Right lobe of liver (tissue), 4 donors: ENCODE results near the gene DACT1.

Experiments used
- POLR2A ChIP-seq: fragments of 450-650 bp; IDR thresholded peaks from one replicate; pipeline ENCODE4 v1.6.1; 2017; ENCODE audit warnings: antibody characterized with exemption, mild to moderate bottlenecking
- TF ChIP-seq, protein P1 (sequence below), 4 donors: fragments of 200-600 bp in 3 of 4; fragments of 450-650 bp in 1 of 4; IDR thresholded peaks; one replicate each; pipeline versions ENCODE4 v1.5.1 to v1.8.0; 2016 to 2022; ENCODE audit warnings: antibody characterized with exemption in 4 of 4, mild to moderate bottlenecking in 2 of 4
- donor health status: DM: no; HTN: no; CAD: no.
- donor health status: DM: no; HTN: no; CAD: no.
- donor health status: DM: no; HTN: yes; CAD: no.

DNA sequence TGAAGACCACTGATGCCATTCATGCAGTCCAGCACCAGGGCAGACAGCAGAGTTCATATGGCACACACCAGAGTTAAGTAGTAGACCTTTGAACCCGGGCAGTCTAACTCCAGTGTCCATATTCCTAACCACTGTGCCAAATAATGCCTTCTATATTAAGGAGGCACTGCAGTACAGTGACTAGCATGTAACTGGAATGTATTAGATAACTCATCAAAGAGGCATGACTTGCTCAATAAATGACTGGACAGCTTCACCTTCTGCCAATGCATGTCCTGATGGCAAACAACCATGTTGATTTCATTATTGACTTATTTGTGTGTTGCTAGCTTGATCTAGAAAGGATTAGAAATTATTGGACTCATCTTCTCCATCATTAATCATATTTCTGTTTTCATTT is 40.2 kb downstream of the DACT1 start:
- no peak for TF ChIP-seq POLR2A
- TF ChIP-seq, protein P1, sequence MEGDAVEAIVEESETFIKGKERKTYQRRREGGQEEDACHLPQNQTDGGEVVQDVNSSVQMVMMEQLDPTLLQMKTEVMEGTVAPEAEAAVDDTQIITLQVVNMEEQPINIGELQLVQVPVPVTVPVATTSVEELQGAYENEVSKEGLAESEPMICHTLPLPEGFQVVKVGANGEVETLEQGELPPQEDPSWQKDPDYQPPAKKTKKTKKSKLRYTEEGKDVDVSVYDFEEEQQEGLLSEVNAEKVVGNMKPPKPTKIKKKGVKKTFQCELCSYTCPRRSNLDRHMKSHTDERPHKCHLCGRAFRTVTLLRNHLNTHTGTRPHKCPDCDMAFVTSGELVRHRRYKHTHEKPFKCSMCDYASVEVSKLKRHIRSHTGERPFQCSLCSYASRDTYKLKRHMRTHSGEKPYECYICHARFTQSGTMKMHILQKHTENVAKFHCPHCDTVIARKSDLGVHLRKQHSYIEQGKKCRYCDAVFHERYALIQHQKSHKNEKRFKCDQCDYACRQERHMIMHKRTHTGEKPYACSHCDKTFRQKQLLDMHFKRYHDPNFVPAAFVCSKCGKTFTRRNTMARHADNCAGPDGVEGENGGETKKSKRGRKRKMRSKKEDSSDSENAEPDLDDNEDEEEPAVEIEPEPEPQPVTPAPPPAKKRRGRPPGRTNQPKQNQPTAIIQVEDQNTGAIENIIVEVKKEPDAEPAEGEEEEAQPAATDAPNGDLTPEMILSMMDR (IDR thresholded peaks at IDR 0.05) = no peak
